ENCODE data around the gene KMT2A. TPM values are rescaled to one million over a fixed set of nuclear protein-coding genes. Genes with fewer than 3 reads are reported as not detected.

Gene KMT2A
- total and polyA plus RNA-seq, 10 of the 15 experiments (the other 5 are each of a cell fraction or from before 2014, with no cell fraction given): 6.1 to 56.9 (median 25.4) TPM

DNA sequence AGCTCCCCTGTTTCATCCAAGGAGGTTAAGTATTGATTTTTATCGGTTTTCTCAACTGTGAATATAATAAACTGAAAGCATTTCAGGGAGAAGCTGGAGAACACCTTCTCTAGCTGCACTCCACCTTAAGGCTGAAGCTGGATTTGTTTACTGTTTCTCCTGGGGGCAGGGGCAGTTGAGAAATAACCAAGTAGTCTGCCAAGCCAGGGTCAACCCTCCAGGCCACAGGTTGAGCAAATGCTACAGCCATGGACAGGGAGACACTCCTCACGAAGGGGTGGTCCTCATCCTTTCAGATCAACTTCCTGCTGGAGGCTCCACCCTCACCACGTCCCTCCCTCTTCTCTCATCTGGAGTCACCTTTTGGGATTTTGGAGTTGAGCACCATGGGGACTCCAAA is 90.8 kb downstream of the KMT2A start, which contains the start of gene TTC36:
TTC36 (plus strand) TSS at position 366 of the 400 bp plus-strand sequence; CDS start at position 387, 21 bp downstream.
- Histone ChIP-seq H4K20me1 (ENCODE audit: control insufficient read depth, insufficient read depth) (no peaks in the 10 kb centered on the region; the same call in 1 of the 2 replicates), H3K27ac (ENCODE audit: control insufficient read depth, insufficient read depth) (no peak within 1 kb of the TSS), H3K4me2 (ENCODE audit: control insufficient read depth, insufficient read depth) (no peak within 1 kb of the TSS), H3K9me3 (replicated peaks; ENCODE audit: control insufficient read depth, insufficient read depth, low read length) (no peaks in the 10 kb centered on the region), H3K4me1 (ENCODE audit: control insufficient read depth, insufficient read depth, low read length) (0 out of 2 replicates have a peak, but pooled peaks cover 3% of the 10 kb centered on the region), H3K27me3 (replicated peaks in 1 of 2; ENCODE audit: control insufficient read depth in 2 of 2, insufficient read depth in 2 of 2, low read length in 1 of 2) (no peaks in the 10 kb centered on the region), H3K4me3 (no peak within 1 kb of the TSS), H2AFZ (ENCODE audit: control insufficient read depth, low read depth, low read length) (no peak within 1 kb of the TSS), H3K36me3 (ENCODE audit: control insufficient read depth in 2 of 2, insufficient read depth in 2 of 2, low read length in 1 of 2) (peaks cover 11 to 15% of the 10 kb centered on the region in 2 experiments), H3K79me2 (ENCODE audit: control insufficient read depth, insufficient read depth, low read length) (no peaks in the 10 kb centered on the region), H3K9ac (ENCODE audit: control insufficient read depth, insufficient read depth, low read length) (no peak within 1 kb of the TSS)
- ChIA-PET SMC1A (ENCODE audit: uncharacterized antibody, unreplicated experiment) (interaction anchor here (1.4 kb wide), 1 partner anchor 18 kb away, joined by 7 read pairs; no protein-coding TSS in a partner anchor), RAD21 (ENCODE audit: unreplicated experiment) (no interaction called here), CTCF (interaction anchor here (0.6 to 1.4 kb wide), 3 partner anchors 12 to 42 kb away, joined by 3 read pairs; no protein-coding TSS in a partner anchor), POLR2A (no interaction called here)
- TF ChIP-seq, protein P1, sequence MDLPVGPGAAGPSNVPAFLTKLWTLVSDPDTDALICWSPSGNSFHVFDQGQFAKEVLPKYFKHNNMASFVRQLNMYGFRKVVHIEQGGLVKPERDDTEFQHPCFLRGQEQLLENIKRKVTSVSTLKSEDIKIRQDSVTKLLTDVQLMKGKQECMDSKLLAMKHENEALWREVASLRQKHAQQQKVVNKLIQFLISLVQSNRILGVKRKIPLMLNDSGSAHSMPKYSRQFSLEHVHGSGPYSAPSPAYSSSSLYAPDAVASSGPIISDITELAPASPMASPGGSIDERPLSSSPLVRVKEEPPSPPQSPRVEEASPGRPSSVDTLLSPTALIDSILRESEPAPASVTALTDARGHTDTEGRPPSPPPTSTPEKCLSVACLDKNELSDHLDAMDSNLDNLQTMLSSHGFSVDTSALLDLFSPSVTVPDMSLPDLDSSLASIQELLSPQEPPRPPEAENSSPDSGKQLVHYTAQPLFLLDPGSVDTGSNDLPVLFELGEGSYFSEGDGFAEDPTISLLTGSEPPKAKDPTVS (IDR thresholded peaks at IDR 0.05; ENCODE audit: low read depth, low read length): no peak
- TF ChIP-seq, protein P2, sequence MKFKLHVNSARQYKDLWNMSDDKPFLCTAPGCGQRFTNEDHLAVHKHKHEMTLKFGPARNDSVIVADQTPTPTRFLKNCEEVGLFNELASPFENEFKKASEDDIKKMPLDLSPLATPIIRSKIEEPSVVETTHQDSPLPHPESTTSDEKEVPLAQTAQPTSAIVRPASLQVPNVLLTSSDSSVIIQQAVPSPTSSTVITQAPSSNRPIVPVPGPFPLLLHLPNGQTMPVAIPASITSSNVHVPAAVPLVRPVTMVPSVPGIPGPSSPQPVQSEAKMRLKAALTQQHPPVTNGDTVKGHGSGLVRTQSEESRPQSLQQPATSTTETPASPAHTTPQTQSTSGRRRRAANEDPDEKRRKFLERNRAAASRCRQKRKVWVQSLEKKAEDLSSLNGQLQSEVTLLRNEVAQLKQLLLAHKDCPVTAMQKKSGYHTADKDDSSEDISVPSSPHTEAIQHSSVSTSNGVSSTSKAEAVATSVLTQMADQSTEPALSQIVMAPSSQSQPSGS (IDR thresholded peaks at IDR 0.05; ENCODE audit: low read length): no peak
- TF ChIP-seq, protein P3, sequence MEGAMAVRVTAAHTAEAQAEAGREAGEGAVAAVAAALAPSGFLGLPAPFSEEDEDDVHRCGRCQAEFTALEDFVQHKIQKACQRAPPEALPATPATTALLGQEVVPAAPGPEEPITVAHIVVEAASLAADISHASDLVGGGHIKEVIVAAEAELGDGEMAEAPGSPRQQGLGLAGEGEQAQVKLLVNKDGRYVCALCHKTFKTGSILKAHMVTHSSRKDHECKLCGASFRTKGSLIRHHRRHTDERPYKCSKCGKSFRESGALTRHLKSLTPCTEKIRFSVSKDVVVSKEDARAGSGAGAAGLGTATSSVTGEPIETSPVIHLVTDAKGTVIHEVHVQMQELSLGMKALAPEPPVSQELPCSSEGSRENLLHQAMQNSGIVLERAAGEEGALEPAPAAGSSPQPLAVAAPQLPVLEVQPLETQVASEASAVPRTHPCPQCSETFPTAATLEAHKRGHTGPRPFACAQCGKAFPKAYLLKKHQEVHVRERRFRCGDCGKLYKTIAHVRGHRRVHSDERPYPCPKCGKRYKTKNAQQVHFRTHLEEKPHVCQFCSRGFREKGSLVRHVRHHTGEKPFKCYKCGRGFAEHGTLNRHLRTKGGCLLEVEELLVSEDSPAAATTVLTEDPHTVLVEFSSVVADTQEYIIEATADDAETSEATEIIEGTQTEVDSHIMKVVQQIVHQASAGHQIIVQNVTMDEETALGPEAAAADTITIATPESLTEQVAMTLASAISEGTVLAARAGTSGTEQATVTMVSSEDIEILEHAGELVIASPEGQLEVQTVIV (IDR thresholded peaks at IDR 0.05; ENCODE audit: borderline replicate concordance, partially characterized antibody): no peak
- TF ChIP-seq, protein P4, sequence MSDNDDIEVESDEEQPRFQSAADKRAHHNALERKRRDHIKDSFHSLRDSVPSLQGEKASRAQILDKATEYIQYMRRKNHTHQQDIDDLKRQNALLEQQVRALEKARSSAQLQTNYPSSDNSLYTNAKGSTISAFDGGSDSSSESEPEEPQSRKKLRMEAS (IDR thresholded peaks at IDR 0.05; ENCODE audit: low read depth, low read length): no peak
- TF ChIP-seq TBL1XR1 (IDR thresholded peaks at IDR 0.05; ENCODE audit: low read depth, low read length) (no peak), NFYB (IDR thresholded peaks at IDR 0.05; ENCODE audit: insufficient read depth, low read depth, low read length) (no peak), YY1 (IDR thresholded peaks at IDR 0.05; ENCODE audit: low read depth, low read length) (no peak), BMI1 (IDR thresholded peaks at IDR 0.05; ENCODE audit: borderline replicate concordance) (no peak), RCOR1 (conservative IDR thresholded peaks at IDR 0.05; ENCODE audit: low read depth, low read length) (no peak), IKZF2 (IDR thresholded peaks at IDR 0.05) (no peak), KLF5 (IDR thresholded peaks at IDR 0.05; ENCODE audit: partially characterized antibody) (no peak), FOXM1 (IDR thresholded peaks at IDR 0.05; ENCODE audit: low read depth, low read length) (no peak)
- TF ChIP-seq, protein P5, sequence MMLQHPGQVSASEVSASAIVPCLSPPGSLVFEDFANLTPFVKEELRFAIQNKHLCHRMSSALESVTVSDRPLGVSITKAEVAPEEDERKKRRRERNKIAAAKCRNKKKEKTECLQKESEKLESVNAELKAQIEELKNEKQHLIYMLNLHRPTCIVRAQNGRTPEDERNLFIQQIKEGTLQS (IDR thresholded peaks at IDR 0.05; ENCODE audit: borderline replicate concordance, extremely low read depth, low read depth, low read length): no peak
- TF ChIP-seq, protein P6, sequence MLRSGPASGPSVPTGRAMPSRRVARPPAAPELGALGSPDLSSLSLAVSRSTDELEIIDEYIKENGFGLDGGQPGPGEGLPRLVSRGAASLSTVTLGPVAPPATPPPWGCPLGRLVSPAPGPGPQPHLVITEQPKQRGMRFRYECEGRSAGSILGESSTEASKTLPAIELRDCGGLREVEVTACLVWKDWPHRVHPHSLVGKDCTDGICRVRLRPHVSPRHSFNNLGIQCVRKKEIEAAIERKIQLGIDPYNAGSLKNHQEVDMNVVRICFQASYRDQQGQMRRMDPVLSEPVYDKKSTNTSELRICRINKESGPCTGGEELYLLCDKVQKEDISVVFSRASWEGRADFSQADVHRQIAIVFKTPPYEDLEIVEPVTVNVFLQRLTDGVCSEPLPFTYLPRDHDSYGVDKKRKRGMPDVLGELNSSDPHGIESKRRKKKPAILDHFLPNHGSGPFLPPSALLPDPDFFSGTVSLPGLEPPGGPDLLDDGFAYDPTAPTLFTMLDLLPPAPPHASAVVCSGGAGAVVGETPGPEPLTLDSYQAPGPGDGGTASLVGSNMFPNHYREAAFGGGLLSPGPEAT (IDR thresholded peaks at IDR 0.05; ENCODE audit: low read depth): no peak
- WGBS (ENCODE audit: insufficient coverage, insufficient replicate concordance, low lambda C conversion rate, missing lambda C conversion rate): 74% methylated on average over 3 of the region's 3 CpGs
- no peak for ATAC-seq
- DNase-seq (ENCODE audit: low read depth, low spot score): no peak
- no peak for FAIRE-seq
- in situ Hi-C loops (cut with MboI): no loop called here
- BruUV-seq (replicated peaks): no TSS peak
- intact Hi-C loops (cut with micrococcal nuclease; ENCODE audit: unreplicated experiment): no loop called here
